ENCODE measurements around the gene OMP. TPM values are rescaled to one million over a fixed set of nuclear protein-coding genes. Genes with fewer than 3 reads are reported as not detected.

OMP gene
- total RNA-seq, 1 donor from 2014 or later = not detected

- Mint-ChIP-seq H3K4me3 (ENCODE audit: unreplicated experiment) (no peak overlapping the region), H3K27ac (ENCODE audit: unreplicated experiment) (no peak overlapping the region), H3K4me1 (ENCODE audit: low read depth, unreplicated experiment) (peaks cover 15% of the 10 kb centered on the region), H3K9me3 (ENCODE audit: unreplicated experiment) (peaks cover 8% of the 10 kb centered on the region), H3K36me3 (ENCODE audit: unreplicated experiment) (no peaks in the 10 kb centered on the region), H3K27me3 (ENCODE audit: unreplicated experiment) (peaks cover 7% of the 10 kb centered on the region)
- DNase-seq = no peak
- TF ChIP-seq CTCF (IDR thresholded peaks at IDR 0.05; ENCODE audit: partially characterized antibody, unreplicated experiment) = no peak
Measured at GRCh38 chr11:77125191-77125590, 22.6 kb downstream of the OMP start.

GRCh38 chr11:77125695-77126094 is 23.1 kb downstream of the OMP start:
- no peak for TF ChIP-seq CTCF (IDR thresholded peaks at IDR 0.05; ENCODE audit: partially characterized antibody, unreplicated experiment)
- H3K4me1 Mint-ChIP-seq (ENCODE audit: low read depth, unreplicated experiment) = peaks cover 15% of the 10 kb centered on the region
- peaks cover 8% of the 10 kb centered on the region for H3K9me3 Mint-ChIP-seq (ENCODE audit: unreplicated experiment)
- no peak overlapping the region for H3K27ac Mint-ChIP-seq (ENCODE audit: unreplicated experiment)
- no peaks in the 10 kb centered on the region for H3K36me3 Mint-ChIP-seq (ENCODE audit: unreplicated experiment)
- no peak overlapping the region for H3K4me3 Mint-ChIP-seq (ENCODE audit: unreplicated experiment)
- peaks cover 7% of the 10 kb centered on the region for H3K27me3 Mint-ChIP-seq (ENCODE audit: unreplicated experiment)
- no peak for DNase-seq

- peak overlapping the region; percentile 57 for H3K4me3 Mint-ChIP-seq (ENCODE audit: unreplicated experiment)
- TF ChIP-seq CTCF (IDR thresholded peaks at IDR 0.05; ENCODE audit: partially characterized antibody, unreplicated experiment) = no peak
- DNase-seq = no peak
Measured at GRCh38 chr11:77126156-77126775, 23.6 kb downstream of the OMP start.

GRCh38 chr11:77126861-77127234 is 24.2 kb downstream of the OMP start:
- DNase-seq = no peak
- Mint-ChIP-seq H3K36me3 (ENCODE audit: unreplicated experiment) (no peaks in the 10 kb centered on the region), H3K4me3 (ENCODE audit: unreplicated experiment) (peak overlapping the region; percentile 49), H3K27me3 (ENCODE audit: unreplicated experiment) (peaks cover 7% of the 10 kb centered on the region), H3K4me1 (ENCODE audit: low read depth, unreplicated experiment) (peaks cover 15% of the 10 kb centered on the region), H3K9me3 (ENCODE audit: unreplicated experiment) (peaks cover 8% of the 10 kb centered on the region), H3K27ac (ENCODE audit: unreplicated experiment) (no peak overlapping the region)
- TF ChIP-seq CTCF (IDR thresholded peaks at IDR 0.05; ENCODE audit: partially characterized antibody, unreplicated experiment) = no peak

More at GRCh38 chr11:77126156-77126775, 23.6 kb downstream of the OMP start:
- Mint-ChIP-seq H3K27me3 (ENCODE audit: unreplicated experiment) (peaks cover 7% of the 10 kb centered on the region), H3K4me1 (ENCODE audit: low read depth, unreplicated experiment) (peaks cover 15% of the 10 kb centered on the region), H3K9me3 (ENCODE audit: unreplicated experiment) (peaks cover 8% of the 10 kb centered on the region), H3K27ac (ENCODE audit: unreplicated experiment) (peak overlapping the region; percentile 55), H3K36me3 (ENCODE audit: unreplicated experiment) (no peaks in the 10 kb centered on the region)

GRCh38 chr11:77127235-77127911 is 24.7 kb downstream of the OMP start:
- TF ChIP-seq CTCF (IDR thresholded peaks at IDR 0.05; ENCODE audit: partially characterized antibody, unreplicated experiment) = peak; percentile 100
- H3K36me3 Mint-ChIP-seq (ENCODE audit: unreplicated experiment) = no peaks in the 10 kb centered on the region

More at GRCh38 chr11:77127235-77127911, 24.7 kb downstream of the OMP start:
- DNase-seq = peak; percentile 79
- peak overlapping the region; percentile 96 for H3K27ac Mint-ChIP-seq (ENCODE audit: unreplicated experiment)
- H3K4me1 Mint-ChIP-seq (ENCODE audit: low read depth, unreplicated experiment) = peaks cover 15% of the 10 kb centered on the region
- H3K27me3 Mint-ChIP-seq (ENCODE audit: unreplicated experiment) = peaks cover 7% of the 10 kb centered on the region
- H3K4me3 Mint-ChIP-seq (ENCODE audit: unreplicated experiment) = peak overlapping the region; percentile 86
- peaks cover 8% of the 10 kb centered on the region for H3K9me3 Mint-ChIP-seq (ENCODE audit: unreplicated experiment)
